HepG2 (cell line): Measurements from ENCODE around the gene CHST13.

Experiments used
- CTCF ChIP-seq: sonication (generic); formaldehyde crosslinking; IDR thresholded peaks from 2 replicates; pipeline ENCODE4 v1.5.0; 2020; ENCODE audit warnings: mild to moderate bottlenecking, missing genetic modification reagents, moderate library complexity
- EP300 ChIP-seq, 3 experiments: sonication (generic) in 1 of 3; formaldehyde crosslinking in 1 of 3; IDR thresholded peaks; 2 replicates each; pipeline versions ENCODE4 v1.5.1 to v1.6.1; 2011 to 2020; ENCODE audit warnings: low read depth in 2 of 3, low read length in 2 of 3, borderline replicate concordance in 1 of 3, improper control_type of control experiment in 1 of 3, mild to moderate bottlenecking in 1 of 3, missing genetic modification reagents in 1 of 3, moderate library complexity in 1 of 3
- FOXA1 ChIP-seq, 2 experiments: fragments of 450-650 bp in 1 of 2; sonication (generic) in 1 of 2; formaldehyde crosslinking in 1 of 2; IDR thresholded peaks; 2 replicates each; pipeline versions ENCODE4 v1.4.0 to v1.6.1; 2016 to 2020; ENCODE audit warnings: missing genetic modification reagents in 1 of 2
- POLR2A ChIP-seq, 2 experiments: IDR thresholded peaks; 2 replicates each; pipeline ENCODE4 v1.6.1; 2011; ENCODE audit warnings: low read depth in 2 of 2, low read length in 2 of 2, mild to moderate bottlenecking in 1 of 2, moderate library complexity in 1 of 2; ENCODE audit not compliant: insufficient read depth in 1 of 2
- SMC3 ChIP-seq: IDR thresholded peaks from 2 replicates; pipeline ENCODE4 v1.6.1; 2011; ENCODE audit warnings: low read length, improper control_type of control experiment
- ZMAT5 ChIP-seq: sonication (generic); formaldehyde crosslinking; IDR thresholded peaks from 2 replicates; pipeline ENCODE4 v1.5.0; 2020; ENCODE audit warnings: mild to moderate bottlenecking, low read depth, missing genetic modification reagents, borderline replicate concordance
- ZNF207 ChIP-seq: fragments of 450-650 bp; IDR thresholded peaks from 2 replicates; pipeline ENCODE4 v1.6.1; 2016; ENCODE audit warnings: antibody characterized with exemption, borderline replicate concordance
- TF ChIP-seq, protein P1 (sequence below): sonication (generic); formaldehyde crosslinking; IDR thresholded peaks from 2 replicates; pipeline ENCODE4 v1.5.1; 2020; ENCODE audit warnings: missing genetic modification reagents, mild to moderate bottlenecking, borderline replicate concordance

DNA sequence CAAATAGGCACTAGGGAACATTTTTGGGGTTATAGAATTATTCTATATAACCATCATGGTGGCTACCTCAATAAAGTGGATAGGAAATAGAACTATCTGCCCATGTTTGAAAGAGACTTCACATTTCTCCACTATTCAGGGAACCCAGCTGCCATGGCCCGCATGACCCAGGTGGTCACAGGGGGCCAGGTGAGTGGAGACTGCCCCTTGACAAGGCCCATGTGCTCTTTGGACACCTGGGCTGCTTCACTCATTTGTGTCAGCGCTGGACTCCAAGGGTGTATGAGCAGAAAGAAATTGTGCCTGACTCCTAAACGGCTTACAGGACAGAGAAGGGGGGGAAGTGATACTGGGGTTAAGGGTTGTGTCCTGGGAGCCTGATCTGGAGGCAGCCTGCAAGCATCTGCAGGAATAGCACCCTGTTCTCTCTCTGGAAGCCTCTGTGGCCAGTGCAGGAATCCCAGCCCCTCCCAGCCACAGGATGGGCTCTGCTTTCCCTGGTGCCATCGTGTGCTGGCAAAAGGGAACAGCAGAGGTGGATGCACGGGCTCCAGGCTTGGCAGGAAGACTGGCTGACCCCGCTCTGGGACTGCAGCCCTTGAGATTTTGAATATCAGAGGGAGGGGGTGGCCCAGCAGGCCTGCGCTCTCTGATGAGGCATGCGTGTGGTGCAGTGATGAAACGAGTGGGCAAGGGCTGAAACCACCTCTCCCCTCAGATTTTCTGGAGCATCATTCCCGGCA lies 43.9 kb downstream of the CHST13 start:
- TF ChIP-seq CTCF: peak; percentile 65
- TF ChIP-seq SMC3: 0 out of 2 replicates have a peak, but pooled peaks have one; percentile 17
- no peak for TF ChIP-seq ZNF207
- TF ChIP-seq EP300 (IDR thresholded peaks at IDR 0.05; ENCODE audit: low read depth in 2 of 2, low read length in 2 of 2): no peak
- TF ChIP-seq EP300 (CRISPR knock-in tag; IDR thresholded peaks at IDR 0.05; ENCODE audit: borderline replicate concordance): no peak
- TF ChIP-seq FOXA1 (IDR thresholded peaks at IDR 0.05): no peak
- TF ChIP-seq FOXA1 (CRISPR knock-in tag; IDR thresholded peaks at IDR 0.05): no peak
- no peak for TF ChIP-seq POLR2A (IDR thresholded peaks at IDR 0.05; ENCODE audit: insufficient read depth in 1 of 2, low read depth in 2 of 2, low read length in 2 of 2)
- TF ChIP-seq, protein P1, sequence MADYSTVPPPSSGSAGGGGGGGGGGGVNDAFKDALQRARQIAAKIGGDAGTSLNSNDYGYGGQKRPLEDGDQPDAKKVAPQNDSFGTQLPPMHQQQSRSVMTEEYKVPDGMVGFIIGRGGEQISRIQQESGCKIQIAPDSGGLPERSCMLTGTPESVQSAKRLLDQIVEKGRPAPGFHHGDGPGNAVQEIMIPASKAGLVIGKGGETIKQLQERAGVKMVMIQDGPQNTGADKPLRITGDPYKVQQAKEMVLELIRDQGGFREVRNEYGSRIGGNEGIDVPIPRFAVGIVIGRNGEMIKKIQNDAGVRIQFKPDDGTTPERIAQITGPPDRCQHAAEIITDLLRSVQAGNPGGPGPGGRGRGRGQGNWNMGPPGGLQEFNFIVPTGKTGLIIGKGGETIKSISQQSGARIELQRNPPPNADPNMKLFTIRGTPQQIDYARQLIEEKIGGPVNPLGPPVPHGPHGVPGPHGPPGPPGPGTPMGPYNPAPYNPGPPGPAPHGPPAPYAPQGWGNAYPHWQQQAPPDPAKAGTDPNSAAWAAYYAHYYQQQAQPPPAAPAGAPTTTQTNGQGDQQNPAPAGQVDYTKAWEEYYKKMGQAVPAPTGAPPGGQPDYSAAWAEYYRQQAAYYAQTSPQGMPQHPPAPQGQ (CRISPR knock-in tag): no peak
- no peak for TF ChIP-seq ZMAT5 (CRISPR knock-in tag)
